ENCODE measurements around the gene DNAL1. TPM values are rescaled to one million over a fixed set of nuclear protein-coding genes. Genes with fewer than 3 reads are reported as not detected.

The DNAL1 gene, protein sequence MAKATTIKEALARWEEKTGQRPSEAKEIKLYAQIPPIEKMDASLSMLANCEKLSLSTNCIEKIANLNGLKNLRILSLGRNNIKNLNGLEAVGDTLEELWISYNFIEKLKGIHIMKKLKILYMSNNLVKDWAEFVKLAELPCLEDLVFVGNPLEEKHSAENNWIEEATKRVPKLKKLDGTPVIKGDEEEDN
- total RNA-seq, result 10 to 100 TPM in 2 of 5 donors, 1 to 10 TPM in 1, under 1 TPM in 1, not detected in 1; 0.29 to 12.9 (median 7.5) TPM
- 1 to 10 TPM; 3.1 to 9.2 (median 7.7) TPM for polyA plus RNA-seq
- long read RNA-seq, donor 1, result 0 reads
- long read RNA-seq, donor 2, full-length matches to known transcripts, result 1 of 1 reads
- long read RNA-seq, donor 2, partial matches to known transcripts, result 0 of 1 reads
- long read RNA-seq, donor 2, other reads (novel, unspliced or antisense), result 0 of 1 reads
- long read RNA-seq, donor 3, result 0 reads
- long read RNA-seq, donor 4, result 0 reads
- long read RNA-seq, donor 5, partial matches to known transcripts, result 0 of 1 reads
- long read RNA-seq, donor 5, other reads (novel, unspliced or antisense), result 0 of 1 reads
- long read RNA-seq, donor 6, full-length matches to known transcripts, result 1 of 1 reads
- long read RNA-seq, donor 6, partial matches to known transcripts, result 0 of 1 reads
- long read RNA-seq, donor 6, other reads (novel, unspliced or antisense), result 0 of 1 reads
- long read RNA-seq, donor 7, result 0 reads
- long read RNA-seq, donor 8, full-length matches to known transcripts, result 1 of 1 reads
- long read RNA-seq, donor 8, partial matches to known transcripts, result 0 of 1 reads
- long read RNA-seq, donor 8, other reads (novel, unspliced or antisense), result 0 of 1 reads
- long read RNA-seq, donor 9, full-length matches to known transcripts, result 1 of 1 reads
- long read RNA-seq, donor 9, partial matches to known transcripts, result 0 of 1 reads
- long read RNA-seq, donor 9, other reads (novel, unspliced or antisense), result 0 of 1 reads
- long read RNA-seq, donor 10, full-length matches to known transcripts, result 1 of 1 reads
- long read RNA-seq, donor 10, partial matches to known transcripts, result 0 of 1 reads
- long read RNA-seq, donor 10, other reads (novel, unspliced or antisense), result 0 of 1 reads

DNA sequence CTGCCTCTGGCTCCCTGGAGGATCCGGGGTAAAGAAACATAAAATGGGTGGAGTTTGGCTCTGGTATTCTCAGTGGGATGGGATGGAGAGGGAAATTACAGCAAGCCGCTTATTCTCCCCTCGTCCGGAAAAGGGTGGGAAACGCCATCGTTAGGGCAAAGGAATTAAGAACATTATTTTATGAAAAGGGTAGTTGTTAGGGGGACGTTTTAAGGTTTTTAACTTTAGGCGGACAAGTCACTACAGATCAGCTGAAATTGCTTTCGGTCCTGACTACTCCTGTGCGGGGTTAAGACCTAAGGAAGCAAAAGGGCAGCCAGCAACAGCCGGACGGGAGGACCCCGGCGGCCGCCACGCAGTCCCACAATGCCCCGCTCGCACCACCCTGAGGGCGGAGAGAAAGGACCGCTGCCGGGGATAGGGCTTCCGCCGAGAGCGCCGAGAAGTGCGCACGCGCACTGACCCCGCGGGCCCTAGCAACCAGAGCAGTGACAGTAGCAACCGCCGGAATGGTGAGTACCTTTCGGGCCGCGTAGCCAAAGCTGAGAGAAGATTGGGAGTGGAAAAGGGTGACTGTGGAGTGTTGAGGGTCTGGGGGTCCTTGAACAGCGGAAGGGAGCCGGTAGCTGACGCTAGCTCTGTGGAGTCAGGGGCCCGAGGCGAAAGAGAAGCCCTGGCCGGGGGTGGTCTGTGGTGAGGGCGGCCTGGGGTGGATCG, at the start of gene DNAL1:
Gene DNAL1, plus strand, starts transcription at position 456 of the 717 bp plus-strand sequence. Its CDS starts 54 bp downstream, at position 510.
- WGBS, 5 donors, result 0% methylated on average over 41 to 43 of the region's 43 CpGs

DNA sequence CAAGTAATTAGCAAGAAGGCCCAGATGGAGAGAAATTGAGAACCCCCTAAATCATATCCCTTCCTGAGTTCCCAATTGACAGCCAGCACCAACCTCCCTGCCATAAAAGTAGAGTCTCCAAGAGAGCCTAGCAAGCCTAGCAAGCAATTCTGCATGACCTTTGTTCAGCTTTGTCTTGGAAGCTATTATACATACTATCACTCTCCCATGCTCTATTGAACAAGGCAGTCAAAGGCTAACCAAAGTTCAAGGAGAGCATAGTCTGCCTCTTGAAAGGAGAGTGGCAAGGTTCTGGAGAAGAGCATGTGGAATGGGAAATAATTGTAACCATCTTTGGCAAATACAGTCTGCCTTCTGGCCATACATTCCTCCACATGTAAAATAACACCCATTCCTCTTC, 45.3 kb upstream of the DNAL1 start:
- Histone ChIP-seq H3K36me3 (no peaks in the 10 kb centered on the region), H3K27ac (no peak overlapping the region), H3K4me3 (no peak overlapping the region), H3K27me3 (no peaks in the 10 kb centered on the region), H3K9me3 (no peaks in the 10 kb centered on the region), H3K4me1 (no peaks in the 10 kb centered on the region)
- intact Hi-C loops (cut with DNase I; ENCODE audit: low total_unique reads), result no loop called here
- TF ChIP-seq, protein P1, sequence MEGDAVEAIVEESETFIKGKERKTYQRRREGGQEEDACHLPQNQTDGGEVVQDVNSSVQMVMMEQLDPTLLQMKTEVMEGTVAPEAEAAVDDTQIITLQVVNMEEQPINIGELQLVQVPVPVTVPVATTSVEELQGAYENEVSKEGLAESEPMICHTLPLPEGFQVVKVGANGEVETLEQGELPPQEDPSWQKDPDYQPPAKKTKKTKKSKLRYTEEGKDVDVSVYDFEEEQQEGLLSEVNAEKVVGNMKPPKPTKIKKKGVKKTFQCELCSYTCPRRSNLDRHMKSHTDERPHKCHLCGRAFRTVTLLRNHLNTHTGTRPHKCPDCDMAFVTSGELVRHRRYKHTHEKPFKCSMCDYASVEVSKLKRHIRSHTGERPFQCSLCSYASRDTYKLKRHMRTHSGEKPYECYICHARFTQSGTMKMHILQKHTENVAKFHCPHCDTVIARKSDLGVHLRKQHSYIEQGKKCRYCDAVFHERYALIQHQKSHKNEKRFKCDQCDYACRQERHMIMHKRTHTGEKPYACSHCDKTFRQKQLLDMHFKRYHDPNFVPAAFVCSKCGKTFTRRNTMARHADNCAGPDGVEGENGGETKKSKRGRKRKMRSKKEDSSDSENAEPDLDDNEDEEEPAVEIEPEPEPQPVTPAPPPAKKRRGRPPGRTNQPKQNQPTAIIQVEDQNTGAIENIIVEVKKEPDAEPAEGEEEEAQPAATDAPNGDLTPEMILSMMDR (IDR thresholded peaks at IDR 0.05), result no peak
- TF ChIP-seq EP300 (IDR thresholded peaks at IDR 0.05), result no peak
- TF ChIP-seq POLR2A (IDR thresholded peaks at IDR 0.05), result no peak
- no peak for TF ChIP-seq POLR2AphosphoS5 (IDR thresholded peaks at IDR 0.05)
- DNase-seq, result peak in 1 of 2 donors; percentile 7

More for the DNA sequence above, at the start of gene DNAL1:
- H3K9me3 ChIP-seq, result no peaks in the 10 kb centered on the region
- H3K27ac ChIP-seq, result peak within 1 kb of the TSS; percentile 67 to 89 (median 84)
- no peaks in the 10 kb centered on the region for H3K27me3 ChIP-seq
- intact Hi-C loops (cut with DNase I; ENCODE audit: low total_unique reads), result no loop called here
- peak within 1 kb of the TSS; percentile 61 to 91 (median 78) for H3K4me3 ChIP-seq
- peak; percentile 94 to 98 for DNase-seq
- TF ChIP-seq EP300 (IDR thresholded peaks at IDR 0.05) (no peak), POLR2AphosphoS5 (IDR thresholded peaks at IDR 0.05) (peak; percentile 64 to 88 (median 86)), POLR2A (IDR thresholded peaks at IDR 0.05) (no peak)
- TF ChIP-seq, protein P1 (IDR thresholded peaks at IDR 0.05), result peak in 1 of 7 experiments; percentile 16
- no peaks in the 10 kb centered on the region for H3K36me3 ChIP-seq
- peaks cover 5 to 25% (median 19%) of the 10 kb centered on the region in 4 donors for H3K4me1 ChIP-seq

DNA sequence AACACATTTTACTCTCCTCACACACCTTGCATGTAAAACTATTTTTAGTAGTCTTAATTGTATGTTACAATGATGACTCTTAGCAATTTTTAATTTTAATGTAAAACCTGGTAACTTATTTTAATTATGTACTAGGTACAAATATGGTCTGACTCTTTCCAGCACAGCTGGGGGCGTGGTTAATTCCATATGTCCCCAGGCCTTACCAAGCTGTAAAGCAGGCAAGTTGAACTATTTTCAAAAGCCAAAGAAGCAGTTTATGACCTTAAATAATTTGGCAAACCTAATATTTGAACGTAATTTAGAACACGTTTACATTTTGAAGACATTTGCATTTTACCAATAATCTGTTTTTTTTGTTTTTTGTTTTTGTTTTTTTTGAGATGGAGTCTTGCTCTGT, 41.8 kb upstream of the DNAL1 start:
- 72 to 86% (median 81%) methylated on average over 3 of the region's 3 CpGs for WGBS, 5 donors
- Histone ChIP-seq H3K9me3 (no peaks in the 10 kb centered on the region), H3K4me1 (no peaks in the 10 kb centered on the region), H3K36me3 (no peaks in the 10 kb centered on the region), H3K27ac (no peak overlapping the region), H3K4me3 (no peak overlapping the region), H3K27me3 (no peaks in the 10 kb centered on the region)
- TF ChIP-seq, protein P1 (IDR thresholded peaks at IDR 0.05), result no peak
- TF ChIP-seq POLR2AphosphoS5 (IDR thresholded peaks at IDR 0.05) (no peak), EP300 (IDR thresholded peaks at IDR 0.05) (no peak), POLR2A (IDR thresholded peaks at IDR 0.05) (no peak)
- DNase-seq, result no peak
- intact Hi-C loops (cut with DNase I; ENCODE audit: low total_unique reads), result no loop called here
